AG08396 (cell line): Measurements from ENCODE around the gene APOH.
A peak's percentile ranks its signal among the peaks of the same experiment; 100 is the strongest.
"Not testable (repeated sequence)": the region's sequence is repeated elsewhere in the genome, so short reads cannot be mapped to it uniquely, and the experiment has no call there.

Source experiments
- DNase-seq: peaks from one replicate; pipeline ENCODE4 v3.0.0; 2012; ENCODE audit warnings: low spot score, mixed read lengths

APOH gene, protein sequence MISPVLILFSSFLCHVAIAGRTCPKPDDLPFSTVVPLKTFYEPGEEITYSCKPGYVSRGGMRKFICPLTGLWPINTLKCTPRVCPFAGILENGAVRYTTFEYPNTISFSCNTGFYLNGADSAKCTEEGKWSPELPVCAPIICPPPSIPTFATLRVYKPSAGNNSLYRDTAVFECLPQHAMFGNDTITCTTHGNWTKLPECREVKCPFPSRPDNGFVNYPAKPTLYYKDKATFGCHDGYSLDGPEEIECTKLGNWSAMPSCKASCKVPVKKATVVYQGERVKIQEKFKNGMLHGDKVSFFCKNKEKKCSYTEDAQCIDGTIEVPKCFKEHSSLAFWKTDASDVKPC

GRCh38 chr17:66228887-66229782, at the start of gene APOH:
Gene APOH, minus strand, starts transcription at chr17:66229415. Its CDS starts 36 bp downstream, at chr17:66229379.
- DNase-seq = no peak

DNA sequence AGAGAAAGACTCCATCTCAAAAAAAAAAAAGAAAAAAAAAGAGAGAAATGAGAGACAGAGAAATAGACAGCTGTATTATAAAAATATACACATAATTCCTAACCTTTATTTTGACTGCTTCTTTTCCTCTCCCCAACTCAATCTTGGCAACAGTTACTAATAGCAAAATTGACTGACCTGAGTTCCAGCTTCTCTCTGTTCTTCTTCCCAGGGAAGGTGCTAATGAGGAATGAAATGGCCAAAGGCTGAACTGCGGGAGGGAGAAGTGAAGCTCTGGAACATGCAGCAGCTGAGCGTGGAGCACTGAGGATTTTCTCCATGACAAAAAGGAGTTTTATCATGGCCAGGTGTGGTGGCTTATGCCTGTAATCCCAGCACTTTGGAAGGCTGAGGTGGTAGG, 48.0 kb upstream of the APOH start:
- DNase-seq = no peak

GRCh38 chr17:66276328-66276937, 47.2 kb upstream of the APOH start:
- no peak for DNase-seq

DNA sequence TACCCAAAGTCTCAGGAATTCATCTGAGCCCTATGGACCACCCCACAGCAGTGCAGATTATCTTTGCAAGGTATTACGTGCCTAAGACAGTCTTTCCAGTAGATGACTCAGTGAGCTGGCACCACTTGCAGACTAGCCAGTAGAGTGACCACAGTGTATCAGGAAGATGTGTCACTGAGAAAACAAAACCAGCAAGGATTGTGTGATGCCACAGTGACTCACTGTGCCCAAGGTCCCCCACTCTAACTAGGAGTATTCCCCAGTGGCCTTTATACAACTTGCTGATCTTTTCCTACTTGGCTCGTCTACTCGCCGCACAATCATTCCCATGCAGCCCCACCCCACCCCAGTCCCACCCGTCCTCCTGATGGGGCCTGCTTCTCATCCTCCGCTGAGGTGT, 46.4 kb upstream of the APOH start:
- peak; percentile 66 for DNase-seq

GRCh38 chr17:66273586-66273848, 44.3 kb upstream of the APOH start:
- DNase-seq = no peak

- peak; percentile 67 for DNase-seq
These were observed 43.8 kb upstream of the APOH start for GRCh38 chr17:66272811-66273585.

DNA sequence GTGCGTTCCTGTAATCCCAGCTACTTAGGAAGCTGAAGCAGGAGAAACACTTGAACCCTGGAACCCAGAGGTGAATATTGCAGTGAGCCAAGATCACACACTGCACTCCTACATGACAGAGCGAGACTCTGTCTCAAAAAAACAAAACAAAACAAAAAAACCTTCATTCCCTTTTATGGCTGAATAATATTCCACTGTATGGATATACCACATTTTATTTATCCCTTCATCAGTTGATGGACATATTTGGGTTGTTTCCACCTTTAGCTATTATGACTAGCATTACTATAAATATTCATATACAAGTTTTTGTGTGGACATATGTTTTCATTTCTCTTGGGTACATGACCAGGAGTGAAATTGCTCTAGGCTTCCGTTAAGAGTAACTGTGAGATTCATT, 42.3 kb upstream of the APOH start:
- no peak for DNase-seq

DNA sequence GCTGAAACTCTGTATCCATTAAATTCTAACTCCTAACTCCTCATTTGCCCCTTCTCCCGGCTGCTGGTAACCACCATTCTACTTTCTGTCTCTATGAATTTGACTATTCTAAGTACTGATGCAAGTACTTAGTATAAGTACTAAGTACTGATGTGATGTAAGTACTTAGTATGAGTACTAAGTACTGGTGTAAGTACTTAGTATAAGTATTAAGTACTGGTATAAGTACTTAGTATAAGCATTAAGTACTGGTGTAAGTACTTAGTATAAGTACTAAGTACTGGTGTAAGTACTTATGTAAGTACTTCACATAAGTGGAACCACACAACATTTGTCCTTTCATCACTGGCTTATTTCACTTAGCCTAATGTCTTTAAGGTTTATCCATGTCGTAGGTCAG, 40.9 kb upstream of the APOH start:
- DNase-seq = no peak

- peak; percentile 72 for DNase-seq
These were observed 39.2 kb upstream of the APOH start for GRCh38 chr17:66268247-66268927.

GRCh38 chr17:66264696-66265095, 35.5 kb upstream of the APOH start:
- DNase-seq = no peak

- no peak for DNase-seq
These were observed 33.6 kb upstream of the APOH start for GRCh38 chr17:66262767-66263166.

DNA sequence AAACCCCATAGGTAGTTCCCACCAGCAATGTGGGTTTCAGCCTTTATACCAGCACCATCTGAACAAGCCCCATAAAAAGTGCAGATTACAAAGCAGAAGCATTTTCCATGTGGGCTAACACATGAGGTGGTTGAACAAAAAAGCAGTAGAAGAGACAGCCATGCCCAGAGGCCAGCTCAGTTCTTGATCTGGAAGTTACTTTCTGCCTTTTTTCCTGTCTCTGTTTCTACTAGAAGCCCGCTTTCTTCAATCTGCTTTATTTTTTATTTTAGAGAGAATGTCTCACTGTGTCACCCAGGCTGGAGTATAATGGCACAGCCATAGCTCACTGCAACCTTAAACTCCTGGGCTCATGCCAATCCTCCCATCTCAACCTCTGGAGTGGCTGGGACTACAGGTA, 31.5 kb upstream of the APOH start:
- DNase-seq = no peak

DNA sequence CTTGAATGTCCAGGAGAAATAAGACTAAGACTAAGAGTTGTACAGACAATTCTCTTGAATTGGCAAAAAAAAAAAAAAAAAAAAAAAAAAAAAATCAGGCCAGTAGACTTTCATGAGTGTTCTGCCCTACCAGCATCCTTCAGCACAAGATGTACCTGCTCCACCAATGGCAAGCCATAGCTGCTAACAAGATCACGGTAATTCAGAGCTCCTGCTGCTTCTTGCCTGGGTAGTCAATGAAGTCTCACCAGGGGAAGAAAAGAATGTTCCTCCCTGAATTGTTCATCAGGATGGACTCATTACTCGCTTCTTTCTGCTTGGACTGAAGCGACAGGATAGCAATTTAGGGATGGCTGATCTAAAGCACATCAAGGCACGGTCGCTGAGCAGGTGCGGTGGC, 31.1 kb upstream of the APOH start:
- DNase-seq = no peak

- no peak for DNase-seq
These were observed 26.3 kb upstream of the APOH start for GRCh38 chr17:66255527-66255971.

GRCh38 chr17:66255112-66255511, 25.9 kb upstream of the APOH start:
- DNase-seq = peak; percentile 56

DNA sequence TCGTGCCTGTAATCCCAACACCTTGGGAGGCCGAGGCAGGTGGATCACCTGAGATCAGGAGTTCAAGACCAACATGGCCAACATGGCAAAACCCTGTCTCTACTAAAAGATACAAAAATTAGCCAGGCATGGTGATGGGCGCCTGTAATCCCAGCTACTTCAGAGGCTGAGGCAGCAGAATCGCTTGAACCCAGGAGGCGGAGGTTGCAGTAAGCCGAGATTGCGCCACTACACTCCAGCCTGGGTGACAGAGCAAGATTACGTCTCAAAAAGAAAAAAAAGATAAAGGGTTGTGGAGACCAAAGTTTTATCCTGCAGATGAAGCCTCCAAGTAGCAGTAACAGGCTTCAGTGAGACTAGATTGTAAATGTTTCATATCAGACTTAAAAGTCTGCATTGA, 24.2 kb upstream of the APOH start:
- DNase-seq = not testable (repeated sequence)

DNA sequence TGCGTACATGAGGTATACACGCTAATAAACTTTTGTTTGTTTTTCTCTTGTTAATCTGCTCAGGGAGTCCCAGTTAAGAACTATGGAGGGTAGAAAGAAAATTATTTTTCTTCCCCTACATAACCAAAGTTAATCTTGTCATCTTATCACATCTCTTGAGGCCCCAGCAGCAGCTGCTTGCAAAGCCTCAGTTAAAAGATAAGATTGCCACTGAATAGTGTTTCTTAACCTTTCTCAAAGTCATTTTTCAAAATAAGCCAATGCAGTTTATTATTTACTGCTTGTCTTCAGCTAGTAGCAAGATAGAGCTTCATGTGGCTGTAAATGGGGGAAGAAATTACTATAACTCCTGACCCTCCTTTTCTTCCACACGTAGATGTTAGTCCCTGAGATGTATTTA, 21.5 kb upstream of the APOH start:
- DNase-seq = no peak

DNA sequence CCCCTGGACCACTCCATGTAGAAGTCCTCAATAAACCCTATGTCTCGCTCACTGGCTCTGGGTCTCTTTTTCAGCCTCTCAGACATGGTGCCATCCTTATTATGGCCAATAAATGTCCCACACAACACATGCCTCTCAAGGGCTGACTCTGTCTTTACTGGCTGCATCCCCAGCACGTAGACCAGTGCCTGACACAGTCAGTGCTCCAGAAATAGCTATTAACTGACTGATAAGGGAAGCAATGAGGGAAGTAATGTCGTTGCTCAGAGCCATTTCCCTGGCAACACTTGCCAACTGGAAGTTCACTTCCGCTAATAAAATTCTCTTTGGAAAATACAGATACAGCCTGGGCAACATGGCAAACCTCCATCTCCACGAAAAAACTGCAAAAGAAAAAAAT, 19.1 kb upstream of the APOH start:
- DNase-seq = no peak

- DNase-seq = no peak
These were observed 12.6 kb upstream of the APOH start for GRCh38 chr17:66241839-66242238.

DNA sequence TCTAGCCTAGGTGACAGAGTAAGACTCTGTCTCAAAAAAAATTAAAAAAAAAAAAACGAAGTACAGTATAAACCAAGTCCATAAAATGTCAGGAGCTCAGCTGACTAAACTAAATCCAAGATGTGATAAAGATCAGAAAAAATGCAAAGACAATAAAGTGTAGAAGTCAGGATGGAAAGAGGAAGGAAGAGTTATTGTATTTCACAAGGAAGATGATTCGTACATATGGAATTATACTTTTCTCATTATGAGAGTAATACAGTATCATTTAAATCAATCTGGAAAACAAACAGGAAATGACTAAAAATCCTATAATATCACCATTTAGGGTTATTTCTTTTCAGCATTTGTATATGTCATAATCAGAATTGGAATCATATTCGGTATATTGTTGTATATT, 11.4 kb upstream of the APOH start:
- DNase-seq = peak; percentile 14

DNA sequence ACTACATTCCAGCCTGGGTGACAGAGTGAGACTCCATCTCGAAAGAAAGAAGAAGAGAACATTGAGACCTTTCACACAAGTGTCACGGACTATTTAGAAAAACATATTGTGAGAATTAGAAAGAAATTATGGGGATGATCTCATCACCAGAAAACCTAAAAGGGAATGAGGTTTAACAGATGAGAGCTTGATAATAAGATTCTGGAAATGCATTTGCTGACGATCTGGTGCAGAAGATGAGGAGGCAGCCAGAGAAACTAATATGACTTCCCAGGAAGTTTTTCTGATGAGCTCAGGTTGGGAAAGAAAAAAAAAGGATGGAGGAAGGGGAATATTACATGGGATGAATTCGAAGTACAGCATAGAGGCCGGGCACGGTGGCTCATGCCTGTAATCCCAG, 10.8 kb upstream of the APOH start:
- no peak for DNase-seq
